Caco-2 (cell line): ENCODE data around the gene TEAD3. TPM values are rescaled to one million over a fixed set of nuclear protein-coding genes. Genes with fewer than 3 reads are reported as not detected.

Source experiments
- BruUV-seq: library from RNA; stranded (reverse); fragments of 400-500 nt; replicated peaks from 2 replicates; lab custom pipeline; 2021; lab: Mats Ljungman, UMichigan
- CTCF ChIA-PET: fragments of 300-600 bp; sonication (Branson Sonifier 250); formaldehyde crosslinking; loops from one replicate; lab custom pipeline; 2022; ENCODE audit warnings: antibody characterized with exemption; lab: Charles Lee
- POLR2A ChIA-PET: fragments of 300-600 bp; sonication (Branson Sonifier 250); formaldehyde crosslinking; loops from one replicate; lab custom pipeline; 2022; ENCODE audit warnings: antibody characterized with exemption; lab: Charles Lee
- DNase-seq, 2 experiments: peaks; one replicate each; pipeline versions ENCODE4 v3.0.0 to v3.0.0-alpha.2; 2020 to 2022
- H3K27me3 ChIP-seq: replicated peaks from 2 replicates; pipeline ENCODE4 v1.6.0; 2011; ENCODE audit warnings: low read length; ENCODE audit not compliant: control insufficient read depth, insufficient read depth
- H3K36me3 ChIP-seq: 2 replicates; pipeline ENCODE4 v1.5.1; 2011; ENCODE audit warnings: low read length; ENCODE audit not compliant: control insufficient read depth, insufficient read depth
- H3K4me1 ChIP-seq: fragments of 250-450 bp; sonication (Bioruptor Pico); 2 replicates; pipeline ENCODE4 v1.5.1; 2020; ENCODE audit warnings: mild to moderate bottlenecking
- H3K4me3 ChIP-seq: 2 replicates; pipeline ENCODE4 v1.5.1; 2011; ENCODE audit warnings: low read depth, mild to moderate bottlenecking, control low read depth, low read length
- H3K9me3 ChIP-seq: fragments of 250-450 bp; sonication (Bioruptor Pico); 2 replicates; pipeline ENCODE4 v1.5.1; 2020; ENCODE audit warnings: mild to moderate bottlenecking, moderate library complexity
- H3K27ac Mint-ChIP-seq: one replicate; pipeline ENCODE4 v1.8.0; 2022; ENCODE audit warnings: mixed read lengths; ENCODE audit not compliant: unreplicated experiment
- H3K27me3 Mint-ChIP-seq: one replicate; pipeline ENCODE4 v1.8.0; 2022; ENCODE audit warnings: mixed read lengths; ENCODE audit not compliant: insufficient read depth, unreplicated experiment
- H3K36me3 Mint-ChIP-seq: one replicate; pipeline ENCODE4 v1.8.0; 2022; ENCODE audit warnings: mild to moderate bottlenecking, mixed read lengths; ENCODE audit not compliant: insufficient read depth, unreplicated experiment
- H3K4me1 Mint-ChIP-seq: one replicate; pipeline ENCODE4 v1.8.0; 2022; ENCODE audit warnings: low read depth, mixed read lengths; ENCODE audit not compliant: unreplicated experiment
- H3K4me3 Mint-ChIP-seq: one replicate; pipeline ENCODE4 v1.8.0; 2022; ENCODE audit warnings: mild to moderate bottlenecking, moderate library complexity, mixed read lengths; ENCODE audit not compliant: unreplicated experiment
- H3K9me3 Mint-ChIP-seq: one replicate; pipeline ENCODE4 v1.8.0; 2022; ENCODE audit warnings: mixed read lengths; ENCODE audit not compliant: unreplicated experiment
- CTCF ChIP-seq, 2 experiments: fragments of 200-600 bp in 1 of 2; IDR thresholded peaks; 1 replicate in 1 of 2; 2 replicates in 1 of 2; pipeline versions ENCODE4 v1.5.1 to v1.8.0; 2011 to 2022; ENCODE audit warnings: antibody characterized with exemption in 1 of 2, control low read depth in 1 of 2, inconsistent platforms in 1 of 2, low read depth in 1 of 2, low read length in 1 of 2, mild to moderate bottlenecking in 1 of 2, moderate library complexity in 1 of 2; ENCODE audit not compliant: insufficient read depth in 1 of 2, severe bottlenecking in 1 of 2, unreplicated experiment in 1 of 2
- intact Hi-C: fragments of 100-400 bp; cut with micrococcal nuclease; formaldehyde crosslinking; loops from one replicate; pipeline ENCODE4 v1.10.0; 2022; ENCODE audit not compliant: unreplicated experiment
- total RNA-seq: library from RNA; stranded (reverse); gene quantifications from 2 replicates; pipeline ENCODE4 v1.2.3, GENCODE V29; 2022

Gene TEAD3
- total RNA-seq, 1 experiment from 2014 or later = 57.2 TPM

- BruUV-seq = no TSS peak
- POLR2A ChIA-PET = no interaction called here
- no peak overlapping the region for H3K4me3 ChIP-seq
- H3K36me3 ChIP-seq = peaks cover 1% of the 10 kb centered on the region; the same call in 1 of the 2 replicates
- CTCF ChIA-PET = no interaction called here
- H3K9me3 ChIP-seq = no peaks in the 10 kb centered on the region
- TF ChIP-seq CTCF (IDR thresholded peaks at IDR 0.05; ENCODE audit: insufficient read depth in 1 of 2, low read depth in 1 of 2, low read length in 1 of 2, severe bottlenecking in 1 of 2, unreplicated experiment in 1 of 2) = no peak
- H3K27me3 ChIP-seq = no peaks in the 10 kb centered on the region
- 0 out of 2 replicates have a peak, but pooled peaks cover 3% of the 10 kb centered on the region for H3K4me1 ChIP-seq
- Mint-ChIP-seq H3K9me3 (no peaks in the 10 kb centered on the region), H3K36me3 (peaks cover 32% of the 10 kb centered on the region), H3K4me1 (no peaks in the 10 kb centered on the region), H3K27ac (no peak overlapping the region), H3K27me3 (no peaks in the 10 kb centered on the region), H3K4me3 (no peak overlapping the region)
- intact Hi-C loops = no loop called here
- DNase-seq = peak in 1 of 2 experiments; percentile 60
Observed at GRCh38 chr6:35461270-35461669, 35.6 kb downstream of the TEAD3 start.

GRCh38 chr6:35457907-35458306 lies 39.0 kb downstream of the TEAD3 start:
- peaks cover 1% of the 10 kb centered on the region; the same call in 1 of the 2 replicates for H3K36me3 ChIP-seq
- H3K4me3 ChIP-seq = no peak overlapping the region
- Mint-ChIP-seq H3K9me3 (no peaks in the 10 kb centered on the region), H3K36me3 (peaks cover 26% of the 10 kb centered on the region), H3K4me1 (no peaks in the 10 kb centered on the region), H3K27me3 (no peaks in the 10 kb centered on the region), H3K4me3 (no peak overlapping the region), H3K27ac (no peak overlapping the region)
- no peak for TF ChIP-seq CTCF (IDR thresholded peaks at IDR 0.05; ENCODE audit: insufficient read depth in 1 of 2, low read depth in 1 of 2, low read length in 1 of 2, severe bottlenecking in 1 of 2, unreplicated experiment in 1 of 2)
- no peaks in the 10 kb centered on the region for H3K9me3 ChIP-seq
- POLR2A ChIA-PET = no interaction called here
- CTCF ChIA-PET = no interaction called here
- intact Hi-C loops = no loop called here
- H3K4me1 ChIP-seq = 0 out of 2 replicates have a peak, but pooled peaks cover 3% of the 10 kb centered on the region
- no peak for DNase-seq
- H3K27me3 ChIP-seq = no peaks in the 10 kb centered on the region
- BruUV-seq = no TSS peak

- Mint-ChIP-seq H3K4me3 (peak overlapping the region; percentile 74), H3K27ac (no peak overlapping the region), H3K27me3 (no peaks in the 10 kb centered on the region), H3K4me1 (peaks cover 7% of the 10 kb centered on the region), H3K9me3 (no peaks in the 10 kb centered on the region), H3K36me3 (peaks cover 10% of the 10 kb centered on the region)
- Histone ChIP-seq H3K4me3 (no peak overlapping the region), H3K27me3 (no peaks in the 10 kb centered on the region), H3K36me3 (peaks cover 1% of the 10 kb centered on the region; the same call in 1 of the 2 replicates), H3K4me1 (no peaks in the 10 kb centered on the region), H3K9me3 (no peaks in the 10 kb centered on the region)
- intact Hi-C loops = no loop called here
- no peak for DNase-seq
- ChIA-PET POLR2A (no interaction called here), CTCF (no interaction called here)
- no peak for TF ChIP-seq CTCF (IDR thresholded peaks at IDR 0.05; ENCODE audit: insufficient read depth in 1 of 2, low read depth in 1 of 2, low read length in 1 of 2, severe bottlenecking in 1 of 2, unreplicated experiment in 1 of 2)
- no TSS peak for BruUV-seq
Observed at GRCh38 chr6:35454391-35455110, 42.3 kb downstream of the TEAD3 start.
